ENCODE measurements around the gene STH. TPM values are rescaled to one million over a fixed set of nuclear protein-coding genes. Genes with fewer than 3 reads are reported as not detected.

The STH gene
- total and polyA plus RNA-seq, 5 experiments from 2014 or later = not detected

DNA sequence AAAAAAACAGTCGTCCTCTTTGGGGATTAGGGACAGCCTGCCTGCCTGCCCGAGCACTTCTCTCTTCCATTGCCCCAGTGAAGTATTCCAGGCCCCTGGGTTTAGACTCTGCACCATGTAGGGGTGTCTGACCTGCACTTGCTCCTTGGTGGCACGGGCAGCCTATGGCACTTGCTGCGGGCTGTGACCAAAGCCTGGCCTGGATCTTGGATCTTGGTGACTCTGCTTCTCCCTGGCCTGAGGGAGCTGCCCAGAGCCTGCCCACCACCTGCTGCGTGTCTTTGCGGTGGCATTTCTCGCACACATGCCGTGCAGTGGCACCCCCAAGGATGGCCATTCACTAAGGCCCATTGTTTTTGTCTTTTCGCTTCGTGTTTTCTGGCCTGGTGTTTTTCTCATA is 6.1 kb upstream of the STH start:
- POLR2A ChIA-PET = interaction anchor here (0.7 kb wide), 1 partner anchor 19 kb away, joined by 4 read pairs; no protein-coding TSS in a partner anchor

DNA sequence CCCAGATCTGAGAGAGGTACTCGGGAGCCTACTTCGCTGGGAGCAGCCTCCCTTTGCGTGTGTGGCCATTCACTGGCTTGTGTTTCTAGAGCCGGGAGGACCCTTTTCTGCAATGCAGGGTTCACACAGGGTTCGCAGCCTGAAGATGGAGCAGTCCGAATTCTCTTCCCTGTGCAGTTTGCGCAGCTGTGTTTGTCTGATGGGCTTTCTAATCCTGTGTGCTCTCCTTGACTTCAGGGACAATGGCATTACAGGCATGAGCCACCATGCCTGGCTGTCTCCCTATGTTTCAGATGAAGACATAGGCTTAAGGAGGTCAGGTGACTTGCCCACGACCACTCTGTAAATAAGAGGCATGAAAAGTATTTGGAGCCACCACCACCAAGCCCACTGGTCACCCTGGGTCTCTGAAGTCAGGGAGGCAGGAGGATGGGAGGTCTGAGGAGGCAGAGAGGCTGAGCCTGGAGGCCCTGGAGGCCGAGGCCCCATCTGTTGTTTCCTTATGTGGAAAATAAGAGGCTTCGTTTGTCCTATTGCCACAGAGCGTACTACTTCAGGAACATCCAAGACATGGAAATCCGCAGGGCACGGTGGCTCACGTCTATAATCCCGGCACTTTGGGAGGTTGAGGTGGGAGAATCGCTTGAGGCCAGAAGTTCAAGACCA is 5.0 kb upstream of the STH start:
- no peak overlapping the region for H3K4me3 Mint-ChIP-seq
- DNase-seq (peak in 1 of 10 donors; percentile 32), ATAC-seq (no peak)
- H3K27me3 Mint-ChIP-seq = no peaks in the 10 kb centered on the region
- POLR2A ChIA-PET = no interaction called here
- H3K4me1 Mint-ChIP-seq = peaks cover 0 to 1% (median 0%) of the 10 kb centered on the region in 4 donors
- no peak overlapping the region for H3K27ac Mint-ChIP-seq
- no peaks in the 10 kb centered on the region for H3K9me3 Mint-ChIP-seq
- H3K36me3 Mint-ChIP-seq = no peaks in the 10 kb centered on the region

More for the DNA sequence above, 6.1 kb upstream of the STH start:
- peak in 1 of 10 donors; percentile 45 for DNase-seq
- Mint-ChIP-seq H3K4me3 (no peak overlapping the region), H3K9me3 (no peaks in the 10 kb centered on the region), H3K27ac (no peak overlapping the region), H3K4me1 (peaks cover 0 to 1% (median 0%) of the 10 kb centered on the region in 4 donors), H3K36me3 (no peaks in the 10 kb centered on the region), H3K27me3 (no peaks in the 10 kb centered on the region)
- ATAC-seq = no peak

DNA sequence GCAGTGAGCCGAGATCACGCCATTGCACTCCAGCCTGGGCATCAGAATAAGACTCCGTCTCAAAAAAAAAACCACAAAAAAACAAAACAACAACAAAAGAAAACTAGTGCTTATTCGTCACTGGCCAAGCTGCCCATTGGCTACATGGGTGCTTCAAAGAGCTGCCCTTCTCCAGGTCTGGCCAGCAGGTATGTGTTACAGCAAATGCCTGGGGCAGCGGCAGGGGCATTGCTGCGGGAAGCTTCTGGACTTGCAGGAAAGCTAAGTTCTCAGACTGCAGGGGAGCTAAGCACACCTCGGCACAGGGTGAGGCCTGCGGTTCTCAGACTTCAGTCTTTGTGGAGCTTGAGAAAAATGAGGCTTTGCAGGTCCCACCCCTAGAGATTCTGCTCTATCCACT is 4.1 kb upstream of the STH start:
- POLR2A ChIA-PET = no interaction called here
- DNase-seq (peak in 1 of 10 donors; percentile 21), ATAC-seq (no peak)
- no peaks in the 10 kb centered on the region for H3K36me3 Mint-ChIP-seq
- no peaks in the 10 kb centered on the region for H3K9me3 Mint-ChIP-seq
- H3K4me1 Mint-ChIP-seq = peaks cover 0 to 1% (median 0%) of the 10 kb centered on the region in 4 donors
- no peak overlapping the region for H3K27ac Mint-ChIP-seq
- H3K27me3 Mint-ChIP-seq = no peaks in the 10 kb centered on the region
- H3K4me3 Mint-ChIP-seq = no peak overlapping the region

DNA sequence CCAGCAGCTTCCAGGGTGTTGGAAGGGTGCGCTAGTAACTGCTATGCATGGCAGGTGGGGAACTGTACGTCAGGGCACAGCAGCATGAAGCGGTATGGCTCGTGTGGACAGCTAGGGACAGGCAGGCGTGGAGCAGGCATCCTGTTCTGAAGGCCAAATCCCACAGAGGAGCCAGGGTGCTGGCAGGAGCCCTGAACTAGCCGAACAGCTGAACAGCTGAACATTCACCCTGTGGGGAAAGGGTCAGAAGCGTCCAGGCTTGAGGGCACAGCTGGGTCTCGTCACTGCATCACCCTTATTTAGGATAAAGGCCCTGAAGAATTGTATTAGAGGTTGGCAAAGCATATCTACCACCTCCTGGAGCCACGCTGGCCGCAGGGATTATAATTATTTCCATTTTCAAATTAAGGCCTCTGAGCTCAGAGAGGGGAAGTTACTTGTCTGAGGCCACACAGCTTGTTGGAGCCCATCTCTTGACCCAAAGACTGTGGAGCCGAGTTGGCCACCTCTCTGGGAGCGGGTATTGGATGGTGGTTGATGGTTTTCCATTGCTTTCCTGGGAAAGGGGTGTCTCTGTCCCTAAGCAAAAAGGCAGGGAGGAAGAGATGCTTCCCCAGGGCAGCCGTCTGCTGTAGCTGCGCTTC is 3.3 kb upstream of the STH start:
- H3K36me3 Mint-ChIP-seq = no peaks in the 10 kb centered on the region
- no peaks in the 10 kb centered on the region for H3K27me3 Mint-ChIP-seq
- H3K4me1 Mint-ChIP-seq = peaks cover 0 to 1% (median 0%) of the 10 kb centered on the region in 4 donors
- H3K4me3 Mint-ChIP-seq = no peak overlapping the region
- ATAC-seq (no peak), DNase-seq (peak in 1 of 10 donors; percentile 36)
- POLR2A ChIA-PET = no interaction called here
- no peaks in the 10 kb centered on the region for H3K9me3 Mint-ChIP-seq
- H3K27ac Mint-ChIP-seq = no peak overlapping the region

DNA sequence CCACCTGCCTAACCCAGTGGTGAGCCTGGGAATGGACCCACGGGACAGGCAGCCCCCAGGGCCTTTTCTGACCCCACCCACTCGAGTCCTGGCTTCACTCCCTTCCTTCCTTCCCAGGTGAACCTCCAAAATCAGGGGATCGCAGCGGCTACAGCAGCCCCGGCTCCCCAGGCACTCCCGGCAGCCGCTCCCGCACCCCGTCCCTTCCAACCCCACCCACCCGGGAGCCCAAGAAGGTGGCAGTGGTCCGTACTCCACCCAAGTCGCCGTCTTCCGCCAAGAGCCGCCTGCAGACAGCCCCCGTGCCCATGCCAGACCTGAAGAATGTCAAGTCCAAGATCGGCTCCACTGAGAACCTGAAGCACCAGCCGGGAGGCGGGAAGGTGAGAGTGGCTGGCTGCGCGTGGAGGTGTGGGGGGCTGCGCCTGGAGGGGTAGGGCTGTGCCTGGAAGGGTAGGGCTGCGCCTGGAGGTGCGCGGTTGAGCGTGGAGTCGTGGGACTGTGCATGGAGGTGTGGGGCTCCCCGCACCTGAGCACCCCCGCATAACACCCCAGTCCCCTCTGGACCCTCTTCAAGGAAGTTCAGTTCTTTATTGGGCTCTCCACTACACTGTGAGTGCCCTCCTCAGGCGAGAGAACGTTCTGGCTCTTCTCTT is 2.6 kb upstream of the STH start:
- POLR2A ChIA-PET = no interaction called here
- Mint-ChIP-seq H3K9me3 (no peaks in the 10 kb centered on the region), H3K4me3 (no peak overlapping the region), H3K27ac (no peak overlapping the region), H3K27me3 (no peaks in the 10 kb centered on the region), H3K4me1 (peaks cover 0 to 1% (median 0%) of the 10 kb centered on the region in 4 donors), H3K36me3 (no peaks in the 10 kb centered on the region)
- DNase-seq = peak in 1 of 10 donors; percentile 52
- ATAC-seq = no peak

DNA sequence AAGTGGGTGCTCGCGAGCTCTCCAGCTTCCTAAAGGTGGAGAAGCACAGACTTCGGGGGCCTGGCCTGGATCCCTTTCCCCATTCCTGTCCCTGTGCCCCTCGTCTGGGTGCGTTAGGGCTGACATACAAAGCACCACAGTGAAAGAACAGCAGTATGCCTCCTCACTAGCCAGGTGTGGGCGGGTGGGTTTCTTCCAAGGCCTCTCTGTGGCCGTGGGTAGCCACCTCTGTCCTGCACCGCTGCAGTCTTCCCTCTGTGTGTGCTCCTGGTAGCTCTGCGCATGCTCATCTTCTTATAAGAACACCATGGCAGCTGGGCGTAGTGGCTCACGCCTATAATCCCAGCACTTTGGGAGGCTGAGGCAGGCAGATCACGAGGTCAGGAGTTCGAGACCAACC is 1.9 kb upstream of the STH start:
- Mint-ChIP-seq H3K27me3 (no peaks in the 10 kb centered on the region), H3K27ac (peak overlapping the region in 1 of 10 donors; percentile 50), H3K4me3 (no peak overlapping the region), H3K36me3 (no peaks in the 10 kb centered on the region), H3K4me1 (peaks cover 0 to 4% (median 0%) of the 10 kb centered on the region in 4 donors), H3K9me3 (no peaks in the 10 kb centered on the region)
- DNase-seq = peak in 1 of 10 donors; percentile 14
- ATAC-seq = no peak
- POLR2A ChIA-PET = no interaction called here

DNA sequence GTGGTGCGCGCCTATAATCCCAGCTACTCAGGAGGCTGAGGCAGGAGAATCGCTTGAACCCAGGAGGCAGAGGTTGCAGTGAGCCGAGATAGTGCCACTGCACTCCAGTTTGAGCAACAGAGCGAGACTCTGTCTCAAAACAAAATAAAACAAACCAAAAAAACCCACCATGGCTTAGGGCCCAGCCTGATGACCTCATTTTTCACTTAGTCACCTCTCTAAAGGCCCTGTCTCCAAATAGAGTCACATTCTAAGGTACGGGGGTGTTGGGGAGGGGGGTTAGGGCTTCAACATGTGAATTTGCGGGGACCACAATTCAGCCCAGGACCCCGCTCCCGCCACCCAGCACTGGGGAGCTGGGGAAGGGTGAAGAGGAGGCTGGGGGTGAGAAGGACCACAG is 1.4 kb upstream of the STH start:
- POLR2A ChIA-PET = no interaction called here
- Mint-ChIP-seq H3K9me3 (no peaks in the 10 kb centered on the region), H3K4me3 (no peak overlapping the region)

DNA sequence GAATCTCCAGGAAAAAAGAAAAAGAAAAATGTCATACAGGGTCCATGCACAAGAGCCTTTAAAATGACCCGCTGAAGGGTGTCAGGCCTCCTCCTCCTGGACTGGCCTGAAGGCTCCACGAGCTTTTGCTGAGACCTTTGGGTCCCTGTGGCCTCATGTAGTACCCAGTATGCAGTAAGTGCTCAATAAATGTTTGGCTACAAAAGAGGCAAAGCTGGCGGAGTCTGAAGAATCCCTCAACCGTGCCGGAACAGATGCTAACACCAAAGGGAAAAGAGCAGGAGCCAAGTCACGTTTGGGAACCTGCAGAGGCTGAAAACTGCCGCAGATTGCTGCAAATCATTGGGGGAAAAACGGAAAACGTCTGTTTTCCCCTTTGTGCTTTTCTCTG is 845 bp downstream of the STH start:
- DNase-seq (peak in 1 of 10 donors; percentile 1), ATAC-seq (no peak)
- H3K27ac Mint-ChIP-seq = no peak overlapping the region
- POLR2A ChIA-PET = no interaction called here
- no peaks in the 10 kb centered on the region for H3K36me3 Mint-ChIP-seq
- H3K4me3 Mint-ChIP-seq = no peak overlapping the region
- H3K4me1 Mint-ChIP-seq = peaks cover 0 to 4% (median under 1%) of the 10 kb centered on the region in 4 donors
- H3K9me3 Mint-ChIP-seq = no peaks in the 10 kb centered on the region
- no peaks in the 10 kb centered on the region for H3K27me3 Mint-ChIP-seq

More for the DNA sequence above, 1.4 kb upstream of the STH start:
- ATAC-seq (no peak), DNase-seq (no peak)
- Mint-ChIP-seq H3K27me3 (no peaks in the 10 kb centered on the region), H3K4me1 (peaks cover 0 to 4% (median 0%) of the 10 kb centered on the region in 4 donors), H3K36me3 (no peaks in the 10 kb centered on the region), H3K27ac (no peak overlapping the region)

DNA sequence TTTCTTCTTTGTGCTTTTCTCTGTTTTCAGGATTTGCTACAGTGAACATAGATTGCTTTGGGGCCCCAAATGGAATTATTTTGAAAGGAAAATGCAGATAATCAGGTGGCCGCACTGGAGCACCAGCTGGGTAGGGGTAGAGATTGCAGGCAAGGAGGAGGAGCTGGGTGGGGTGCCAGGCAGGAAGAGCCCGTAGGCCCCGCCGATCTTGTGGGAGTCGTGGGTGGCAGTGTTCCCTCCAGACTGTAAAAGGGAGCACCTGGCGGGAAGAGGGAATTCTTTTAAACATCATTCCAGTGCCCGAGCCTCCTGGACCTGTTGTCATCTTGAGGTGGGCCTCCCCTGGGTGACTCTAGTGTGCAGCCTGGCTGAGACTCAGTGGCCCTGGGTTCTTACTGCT is 1.2 kb downstream of the STH start:
- ATAC-seq (no peak), DNase-seq (peak in 1 of 10 donors; percentile 19)
- POLR2A ChIA-PET = no interaction called here
- Mint-ChIP-seq H3K36me3 (no peaks in the 10 kb centered on the region), H3K4me3 (no peak overlapping the region), H3K4me1 (peaks cover 0 to 4% (median under 1%) of the 10 kb centered on the region in 4 donors), H3K9me3 (no peaks in the 10 kb centered on the region), H3K27me3 (no peaks in the 10 kb centered on the region), H3K27ac (no peak overlapping the region)

DNA sequence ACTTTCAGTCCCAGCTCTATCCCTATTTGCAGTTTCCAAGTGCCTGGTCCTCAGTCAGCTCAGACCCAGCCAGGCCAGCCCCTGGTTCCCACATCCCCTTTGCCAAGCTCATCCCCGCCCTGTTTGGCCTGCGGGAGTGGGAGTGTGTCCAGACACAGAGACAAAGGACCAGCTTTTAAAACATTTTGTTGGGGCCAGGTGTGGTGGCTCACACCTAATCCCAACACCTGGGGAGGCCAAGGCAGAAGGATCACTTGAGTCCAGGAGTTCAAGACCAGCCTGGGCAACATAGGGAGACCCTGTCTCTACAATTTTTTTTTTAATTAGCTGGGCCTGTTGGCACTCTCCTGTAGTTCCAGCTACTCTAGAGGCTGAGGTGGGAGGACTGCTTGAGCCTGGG is 1.7 kb downstream of the STH start:
- H3K27me3 Mint-ChIP-seq = peaks cover 0 to under 1% (median 0%) of the 10 kb centered on the region in 5 donors
- H3K4me1 Mint-ChIP-seq = peaks cover 0 to 2% (median under 1%) of the 10 kb centered on the region in 4 donors
- DNase-seq = peak in 1 of 10 donors; percentile 58
- H3K4me3 Mint-ChIP-seq = no peak overlapping the region
- peak overlapping the region in 1 of 10 donors; percentile 21 for H3K27ac Mint-ChIP-seq
- no peaks in the 10 kb centered on the region for H3K9me3 Mint-ChIP-seq
- no peaks in the 10 kb centered on the region for H3K36me3 Mint-ChIP-seq
- ATAC-seq = no peak
- POLR2A ChIA-PET = no interaction called here

DNA sequence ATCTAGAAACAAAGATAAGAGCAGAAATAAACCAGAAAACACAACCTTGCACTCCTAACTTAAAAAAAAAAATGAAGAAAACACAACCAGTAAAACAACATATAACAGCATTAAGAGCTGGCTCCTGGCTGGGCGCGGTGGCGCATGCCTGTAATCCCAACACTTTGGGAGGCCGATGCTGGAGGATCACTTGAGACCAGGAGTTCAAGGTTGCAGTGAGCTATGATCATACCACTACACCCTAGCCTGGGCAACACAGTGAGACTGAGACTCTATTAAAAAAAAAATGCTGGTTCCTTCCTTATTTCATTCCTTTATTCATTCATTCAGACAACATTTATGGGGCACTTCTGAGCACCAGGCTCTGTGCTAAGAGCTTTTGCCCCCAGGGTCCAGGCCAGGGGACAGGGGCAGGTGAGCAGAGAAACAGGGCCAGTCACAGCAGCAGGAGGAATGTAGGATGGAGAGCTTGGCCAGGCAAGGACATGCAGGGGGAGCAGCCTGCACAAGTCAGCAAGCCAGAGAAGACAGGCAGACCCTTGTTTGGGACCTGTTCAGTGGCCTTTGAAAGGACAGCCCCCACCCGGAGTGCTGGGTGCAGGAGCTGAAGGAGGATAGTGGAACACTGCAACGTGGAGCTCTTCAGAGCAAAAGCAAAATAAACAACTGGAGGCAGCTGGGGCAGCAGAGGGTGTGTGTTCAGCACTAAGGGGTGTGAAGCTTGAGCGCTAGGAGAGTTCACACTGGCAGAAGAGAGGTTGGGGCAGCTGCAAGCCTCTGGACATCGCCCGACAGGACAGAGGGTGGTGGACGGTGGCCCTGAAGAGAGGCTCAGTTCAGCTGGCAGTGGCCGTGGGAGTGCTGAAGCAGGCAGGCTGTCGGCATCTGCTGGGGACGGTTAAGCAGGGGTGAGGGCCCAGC is 2.6 kb downstream of the STH start:
- peaks cover 0 to 2% (median under 1%) of the 10 kb centered on the region in 4 donors for H3K4me1 Mint-ChIP-seq
- no peak for ATAC-seq
- no peaks in the 10 kb centered on the region for H3K9me3 Mint-ChIP-seq
- peak in 1 of 10 donors; percentile 26 for DNase-seq
- H3K36me3 Mint-ChIP-seq = no peaks in the 10 kb centered on the region
- H3K27me3 Mint-ChIP-seq = peaks cover 0 to 6% (median 0%) of the 10 kb centered on the region in 5 donors
- POLR2A ChIA-PET = no interaction called here
- H3K27ac Mint-ChIP-seq = peak overlapping the region in 2 of 10 donors; percentile 40 to 56
- no peak overlapping the region for H3K4me3 Mint-ChIP-seq

DNA sequence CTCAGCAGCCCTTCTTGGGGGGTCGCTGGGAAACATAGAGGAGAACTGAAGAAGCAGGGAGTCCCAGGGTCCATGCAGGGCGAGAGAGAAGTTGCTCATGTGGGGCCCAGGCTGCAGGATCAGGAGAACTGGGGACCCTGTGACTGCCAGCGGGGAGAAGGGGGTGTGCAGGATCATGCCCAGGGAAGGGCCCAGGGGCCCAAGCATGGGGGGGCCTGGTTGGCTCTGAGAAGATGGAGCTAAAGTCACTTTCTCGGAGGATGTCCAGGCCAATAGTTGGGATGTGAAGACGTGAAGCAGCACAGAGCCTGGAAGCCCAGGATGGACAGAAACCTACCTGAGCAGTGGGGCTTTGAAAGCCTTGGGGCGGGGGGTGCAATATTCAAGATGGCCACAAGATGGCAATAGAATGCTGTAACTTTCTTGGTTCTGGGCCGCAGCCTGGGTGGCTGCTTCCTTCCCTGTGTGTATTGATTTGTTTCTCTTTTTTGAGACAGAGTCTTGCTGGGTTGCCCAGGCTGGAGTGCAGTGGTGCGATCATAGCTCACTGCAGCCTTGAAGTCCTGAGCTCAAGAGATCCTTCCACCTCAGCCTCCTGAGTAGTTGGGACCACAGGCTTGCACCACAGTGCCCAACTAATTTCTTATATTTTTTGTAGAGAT is 3.4 kb downstream of the STH start:
- POLR2A ChIA-PET = no interaction called here
- peak overlapping the region in 3 of 10 donors; percentile 40 to 56 (median 47) for H3K27ac Mint-ChIP-seq

More for the DNA sequence above, 3.4 kb downstream of the STH start:
- DNase-seq (peak; percentile 56 to 86 (median 72)), ATAC-seq (peak; percentile 96)
- Mint-ChIP-seq H3K9me3 (no peaks in the 10 kb centered on the region), H3K27me3 (peaks cover 0 to 6% (median 0%) of the 10 kb centered on the region in 5 donors), H3K36me3 (no peaks in the 10 kb centered on the region), H3K4me3 (no peak overlapping the region), H3K4me1 (peaks cover 0 to 2% (median under 1%) of the 10 kb centered on the region in 4 donors)

Measured in naive thymus-derived CD8-positive, alpha-beta T cell (primary cell).